Activated CD8-positive, alpha-beta memory T cell treated with anti-CD3 and anti-CD28 coated beads for 36 hours (primary cell): ENCODE results near the gene AMT. TPM values are rescaled to one million over a fixed set of nuclear protein-coding genes. Genes with fewer than 3 reads are reported as not detected.

Experiments used
- CTCF ChIA-PET: fragments of 350-600 bp; sonication (Branson Sonifier 250); formaldehyde crosslinking; loops from one replicate; lab custom pipeline; 2021; ENCODE audit warnings: antibody characterized with exemption; lab: Charles Lee
- POLR2A ChIA-PET: fragments of 350-600 bp; sonication (Branson Sonifier 250); formaldehyde crosslinking; loops from one replicate; lab custom pipeline; 2021; ENCODE audit warnings: antibody characterized with exemption; lab: Charles Lee
- total RNA-seq, 2 experiments: library from RNA; stranded (reverse); gene quantifications; one replicate each; pipeline ENCODE4 v1.2.3, GENCODE V29; 2021

AMT gene, protein sequence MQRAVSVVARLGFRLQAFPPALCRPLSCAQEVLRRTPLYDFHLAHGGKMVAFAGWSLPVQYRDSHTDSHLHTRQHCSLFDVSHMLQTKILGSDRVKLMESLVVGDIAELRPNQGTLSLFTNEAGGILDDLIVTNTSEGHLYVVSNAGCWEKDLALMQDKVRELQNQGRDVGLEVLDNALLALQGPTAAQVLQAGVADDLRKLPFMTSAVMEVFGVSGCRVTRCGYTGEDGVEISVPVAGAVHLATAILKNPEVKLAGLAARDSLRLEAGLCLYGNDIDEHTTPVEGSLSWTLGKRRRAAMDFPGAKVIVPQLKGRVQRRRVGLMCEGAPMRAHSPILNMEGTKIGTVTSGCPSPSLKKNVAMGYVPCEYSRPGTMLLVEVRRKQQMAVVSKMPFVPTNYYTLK
- 1 to 10 TPM in 1 of 2 experiments, under 1 TPM in 1; 0.99 to 1.5 TPM for total RNA-seq

DNA sequence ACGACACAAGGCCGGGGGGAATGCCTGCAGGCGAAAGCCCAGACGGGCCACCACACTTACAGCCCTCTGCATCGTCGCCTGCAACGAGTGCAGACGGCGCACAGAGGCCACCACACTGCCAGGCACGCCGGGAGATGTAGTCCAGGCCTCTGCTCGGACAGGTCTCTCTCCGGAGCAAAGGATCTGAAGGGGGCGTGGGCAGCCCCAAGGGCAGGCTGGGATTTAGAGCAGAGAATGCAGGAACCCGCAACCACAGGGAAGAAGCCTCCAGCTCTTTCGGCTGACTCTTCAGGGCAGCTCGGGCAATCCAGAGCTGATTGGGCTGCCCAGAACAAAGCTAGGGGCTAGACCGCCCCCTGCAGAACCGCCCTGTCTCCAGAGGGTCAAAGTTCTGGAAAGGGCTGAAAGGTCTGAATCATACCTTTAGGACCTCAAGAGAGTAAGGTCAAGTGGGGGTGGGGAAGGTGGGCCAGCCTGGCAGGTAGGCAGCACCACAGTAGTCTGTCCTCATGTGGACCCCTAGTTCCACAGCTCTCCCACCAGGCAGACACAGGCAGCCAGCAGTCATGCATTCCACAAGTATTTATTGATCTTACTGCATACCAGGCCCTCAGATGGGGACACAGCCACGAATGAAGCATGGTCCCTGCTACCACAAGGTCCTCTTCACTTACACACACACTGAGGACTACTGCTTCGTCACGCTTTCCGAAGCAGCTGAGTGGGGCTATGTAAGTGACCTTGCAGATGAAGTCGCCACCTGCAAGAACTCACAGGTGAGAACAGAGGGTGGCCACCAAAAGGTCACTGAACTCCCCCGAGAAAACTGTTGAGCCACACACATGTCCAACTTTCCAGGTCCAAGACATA, at the start of gene AMT:
Gene AMT (minus strand): TSS at position 95 of the 870 bp plus-strand sequence. CDS start 23 bp downstream, at position 72.
- ChIA-PET CTCF (interaction anchor here (1.3 kb wide), 1 partner anchor 83 kb away, joined by 5 read pairs; the partner anchor contains the start of gene USP4), POLR2A (no interaction called here)

- ChIA-PET POLR2A (interaction anchor here (1.2 to 2.0 kb wide), 4 partner anchors 59 to 377 kb away, joined by 3 to 8 read pairs (median 4); partner anchors contain the start of genes QRICH1, RHOA, TCTA and USP4), CTCF (interaction anchor here (1.7 kb wide), 1 partner anchor 22 kb away, joined by 6 read pairs; no protein-coding TSS in a partner anchor)
Observed at GRCh38 chr3:49470714-49471420, 48.6 kb upstream of the AMT start.

DNA sequence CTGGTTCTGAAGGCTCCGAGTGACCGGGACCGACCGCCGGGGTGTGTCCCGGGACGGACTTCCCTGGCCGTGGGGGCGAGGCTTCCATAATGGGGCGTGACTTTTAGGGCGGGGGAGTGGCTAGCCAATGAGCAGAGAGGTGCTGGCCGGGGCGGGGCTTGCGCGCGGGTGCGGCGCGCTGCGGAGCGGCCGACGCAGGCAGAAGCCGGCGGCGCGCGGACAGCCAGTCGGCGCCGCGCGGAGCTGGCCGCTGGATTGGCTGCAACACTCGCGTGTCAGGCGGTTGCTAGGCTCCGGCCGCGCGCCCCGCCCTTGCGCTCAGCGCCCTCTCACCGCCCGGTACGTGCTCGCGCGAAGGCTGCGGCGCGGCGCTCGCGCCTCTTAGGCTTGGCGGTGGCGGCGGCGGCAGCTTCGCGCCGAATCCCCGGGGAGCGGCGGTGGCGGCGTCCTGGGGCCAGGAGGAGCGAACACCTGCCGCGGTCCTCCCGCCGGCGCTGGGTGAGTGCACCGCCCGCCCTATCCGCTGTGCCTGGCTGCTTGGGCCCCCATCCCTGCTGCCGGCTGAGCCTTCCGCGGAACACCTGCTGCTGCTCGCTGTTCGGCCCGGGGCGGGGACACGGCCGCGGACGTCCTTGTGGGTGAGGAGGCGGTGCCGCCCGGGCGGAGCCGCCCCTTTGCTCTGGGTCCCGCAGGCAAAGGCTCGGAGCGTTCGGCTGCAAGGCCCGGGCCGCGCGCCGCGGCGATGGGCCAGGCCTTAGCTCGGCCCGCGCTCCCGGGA, 47.9 kb upstream of the AMT start, which contains the start of gene DAG1:
Gene DAG1 (plus strand): TSS at position 332 of the 778 bp plus-strand sequence. CDS start 40,268 bp downstream, outside the sequence.
- POLR2A ChIA-PET: interaction anchor here (0.5 to 2.0 kb wide), 12 partner anchors 9 to 377 kb away, joined by 3 to 8 read pairs (median 3); partner anchors contain the start of genes QRICH1, RHOA, TCTA and USP4
- CTCF ChIA-PET: interaction anchor here (0.6 to 1.7 kb wide), 4 partner anchors 21 to 299 kb away, joined by 3 to 6 read pairs (median 4); partner anchors contain the start of gene KLHDC8B

- ChIA-PET CTCF (interaction anchor here (0.6 to 1.7 kb wide), 3 partner anchors 20 to 298 kb away, joined by 3 to 6 read pairs (median 6); partner anchors contain the start of gene KLHDC8B), POLR2A (interaction anchor here (0.6 to 2.0 kb wide), 8 partner anchors 10 to 376 kb away, joined by 3 to 8 read pairs (median 3); partner anchors contain the start of genes QRICH1 and USP4)
Observed at GRCh38 chr3:49469037-49469935, 47.0 kb upstream of the AMT start.

DNA sequence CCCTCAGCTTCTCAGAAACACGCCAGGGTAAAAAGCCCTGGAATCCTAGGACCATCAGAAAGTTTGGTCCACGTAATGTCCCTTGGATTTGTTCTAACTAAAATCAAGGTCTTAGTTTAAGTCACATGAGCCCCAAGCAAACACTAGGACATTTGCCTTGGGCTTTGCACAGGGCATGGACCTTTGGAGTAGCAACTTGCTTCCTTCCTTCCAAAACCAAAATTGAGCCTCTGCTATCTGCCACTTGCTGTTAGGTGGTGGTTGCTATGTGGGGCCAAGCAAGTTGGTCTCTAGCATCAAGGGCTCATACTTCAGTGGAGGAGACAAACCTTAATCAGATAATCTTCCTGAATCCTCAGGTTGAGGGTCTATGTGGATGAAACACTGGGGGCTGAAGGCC, 43.8 kb upstream of the AMT start:
- ChIA-PET POLR2A (interaction anchor here (0.6 kb wide), 1 partner anchor 522 kb away, joined by 3 read pairs; no protein-coding TSS in a partner anchor), CTCF (no interaction called here)

GRCh38 chr3:49465270-49466034, 43.2 kb upstream of the AMT start:
- ChIA-PET POLR2A (no interaction called here), CTCF (no interaction called here)

- ChIA-PET POLR2A (interaction anchor here (0.7 kb wide), 1 partner anchor 196 kb away, joined by 3 read pairs; no protein-coding TSS in a partner anchor), CTCF (no interaction called here)
Observed at GRCh38 chr3:49462222-49462621, 39.9 kb upstream of the AMT start.

DNA sequence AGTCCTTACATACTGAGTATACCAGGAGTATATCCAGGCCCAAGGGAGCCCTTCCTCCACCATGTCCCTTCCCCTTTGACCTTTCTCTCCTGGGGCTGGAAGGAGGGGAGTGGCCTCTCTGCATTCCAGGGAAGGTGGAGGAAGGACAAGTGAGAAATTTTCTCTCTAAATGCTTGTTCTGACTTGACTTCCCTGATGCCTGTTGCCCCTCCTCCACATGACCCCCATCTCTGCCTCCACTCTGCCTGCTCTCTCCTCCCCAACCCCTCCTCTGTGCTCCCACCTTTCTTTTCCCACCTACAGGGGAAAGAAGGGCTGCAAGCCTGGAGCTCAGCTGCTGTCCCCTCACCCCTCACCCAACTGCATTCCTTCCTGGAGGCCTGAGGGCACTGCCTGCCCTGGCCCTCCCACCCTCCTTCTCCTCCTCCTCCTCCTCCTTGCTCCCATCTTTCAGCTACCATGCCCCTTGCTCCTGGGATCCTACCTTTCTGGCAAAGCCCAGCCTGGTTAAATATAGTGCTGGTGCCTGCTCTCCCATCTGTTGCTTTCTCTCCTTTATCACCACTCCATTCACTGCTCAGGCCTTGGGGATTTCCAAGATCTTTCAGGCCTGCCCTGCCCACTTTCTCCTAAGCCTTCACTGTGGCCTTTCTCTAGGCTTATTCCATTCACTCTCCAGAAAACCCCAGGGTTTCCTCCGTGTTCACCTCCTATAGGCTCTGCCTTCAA, 39.3 kb upstream of the AMT start:
- CTCF ChIA-PET: interaction anchor here (0.8 kb wide), 1 partner anchor 11 kb away, joined by 5 read pairs; no protein-coding TSS in a partner anchor
- POLR2A ChIA-PET: no interaction called here

DNA sequence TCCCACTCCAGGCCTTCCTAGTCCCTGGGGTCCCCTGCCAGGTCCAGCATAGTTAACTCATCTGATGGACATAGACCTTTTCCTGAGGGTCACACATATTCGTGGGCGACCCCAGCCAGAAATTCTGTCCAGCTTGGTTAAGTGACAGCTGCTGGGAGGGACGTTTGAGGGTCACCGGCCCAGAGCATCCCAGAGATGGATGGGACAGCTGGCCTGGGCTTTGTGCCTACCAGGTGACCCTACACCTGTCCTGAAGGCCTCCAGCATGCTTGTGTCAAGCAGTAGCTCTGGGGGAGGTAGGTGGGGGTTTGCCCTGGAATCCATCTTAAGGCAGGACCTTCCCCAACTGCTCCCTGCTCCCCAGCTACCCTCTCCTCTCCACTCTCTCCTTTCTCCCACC, 38.7 kb upstream of the AMT start:
- CTCF ChIA-PET: interaction anchor here (0.6 to 1.0 kb wide), 3 partner anchors 11 to 151 kb away, joined by 3 to 5 read pairs (median 4); partner anchors contain the start of gene USP4
- POLR2A ChIA-PET: no interaction called here

GRCh38 chr3:49460188-49460890, 38.1 kb upstream of the AMT start:
- POLR2A ChIA-PET: no interaction called here
- CTCF ChIA-PET: interaction anchor here (0.6 to 1.0 kb wide), 3 partner anchors 10 to 151 kb away, joined by 3 to 5 read pairs (median 4); partner anchors contain the start of gene USP4

DNA sequence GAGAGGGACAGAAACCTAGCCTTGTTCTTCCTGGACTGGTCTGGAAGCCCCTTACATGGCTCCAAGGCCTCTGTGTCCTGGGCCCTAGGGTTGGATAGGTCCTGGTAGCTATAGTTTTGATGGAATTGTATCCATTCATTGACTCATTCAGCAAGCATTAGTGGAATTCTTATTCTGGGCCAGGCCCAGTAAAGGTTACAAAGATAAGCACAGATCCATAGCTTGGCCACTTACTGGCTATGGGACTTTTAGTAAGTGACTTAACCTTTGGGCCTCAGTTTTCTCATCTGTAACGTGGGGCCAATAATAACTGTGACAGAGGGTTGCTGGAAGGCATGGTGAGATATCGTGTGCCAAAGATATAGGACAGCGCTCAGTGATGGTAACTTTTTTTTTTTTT, 34.2 kb upstream of the AMT start:
- ChIA-PET CTCF (no interaction called here), POLR2A (interaction anchor here (0.6 kb wide), 1 partner anchor 22 kb away, joined by 11 read pairs; no protein-coding TSS in a partner anchor)

- ChIA-PET CTCF (no interaction called here), POLR2A (interaction anchor here (1.4 kb wide), 1 partner anchor 15 kb away, joined by 3 read pairs; no protein-coding TSS in a partner anchor)
Observed at GRCh38 chr3:49454898-49455681, 32.8 kb upstream of the AMT start.

DNA sequence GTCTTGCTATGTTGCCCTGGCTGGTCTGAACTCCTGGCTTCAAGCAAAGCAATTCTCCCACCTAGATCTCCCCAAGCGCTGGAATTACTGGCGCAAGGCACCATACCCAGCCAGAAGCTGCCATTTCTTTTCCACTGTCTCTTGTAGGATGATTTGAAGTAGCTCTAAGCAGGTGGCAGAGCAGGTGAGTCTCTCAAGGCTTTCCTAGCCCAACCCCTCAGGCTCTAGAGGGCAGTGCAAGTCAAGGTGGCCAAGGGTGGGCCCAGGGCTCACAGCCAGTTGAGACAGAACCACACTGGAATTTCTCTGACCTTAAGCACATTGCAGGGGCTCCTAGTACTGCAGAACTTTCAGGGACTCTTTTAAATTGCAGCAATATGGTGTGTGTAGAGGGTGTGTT, 32.2 kb upstream of the AMT start:
- CTCF ChIA-PET: no interaction called here
- POLR2A ChIA-PET: interaction anchor here (1.4 kb wide), 1 partner anchor 15 kb away, joined by 3 read pairs; no protein-coding TSS in a partner anchor

- CTCF ChIA-PET: no interaction called here
Observed at GRCh38 chr3:49453621-49454020, 31.3 kb upstream of the AMT start.

More at GRCh38 chr3:49453621-49454020, 31.3 kb upstream of the AMT start:
- POLR2A ChIA-PET: no interaction called here
